HG02973 (cell line): ENCODE results near the gene UBE2H.

Experiments used
- ATAC-seq: cut with Tn5 transposase; IDR thresholded peaks from one replicate; pipeline ENCODE4 v1.9.1; 2021; ENCODE audit warnings: moderate library complexity; ENCODE audit not compliant: unreplicated experiment

UBE2H gene

DNA sequence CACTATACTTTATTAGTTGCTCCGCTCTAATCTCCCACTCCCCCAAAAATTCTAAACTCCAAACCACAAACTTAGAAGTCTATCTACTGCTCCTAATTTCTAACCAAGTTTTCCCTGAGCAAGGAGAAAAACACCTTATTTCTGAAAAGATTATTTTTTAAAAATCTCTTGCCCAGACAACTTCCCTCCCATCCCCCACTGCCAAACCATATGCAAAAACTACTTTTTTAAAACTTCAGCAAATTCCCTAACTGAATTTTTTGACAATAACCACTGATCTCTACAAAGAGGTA is 1.9 kb downstream of the UBE2H start:
- no peak for ATAC-seq

DNA sequence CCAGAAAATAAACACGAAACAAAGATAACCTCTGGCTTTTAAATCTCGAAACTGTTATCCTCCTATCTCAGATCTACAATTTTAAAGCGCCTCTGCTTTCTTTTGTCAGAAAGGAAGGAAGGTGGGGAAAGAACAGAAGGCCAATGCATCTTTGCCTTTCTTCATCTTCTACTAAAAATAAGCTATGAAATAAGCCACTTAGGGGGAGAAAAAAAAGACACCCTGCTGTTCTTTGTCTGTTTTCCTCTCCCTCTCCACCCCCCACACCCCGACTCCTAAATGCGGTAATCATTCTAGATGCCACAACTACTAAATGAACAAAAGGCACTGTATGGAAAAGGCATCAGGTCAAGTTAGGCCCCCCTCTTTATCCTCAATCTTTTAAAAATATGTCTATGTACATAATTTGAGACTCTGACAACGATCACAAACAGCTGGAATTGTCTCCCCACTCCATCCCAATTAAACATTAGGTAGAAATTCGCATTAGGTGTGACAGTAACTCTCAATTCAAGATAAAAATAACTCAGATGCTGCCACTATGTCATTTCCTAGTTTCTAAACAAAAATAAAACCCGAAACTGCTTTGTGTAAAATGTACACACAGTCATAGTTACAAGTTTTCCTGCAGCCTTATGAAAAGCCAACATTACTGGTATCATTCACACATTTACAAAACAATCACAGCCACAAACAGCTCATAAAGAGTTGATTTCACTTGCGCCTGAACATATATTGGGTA is 2.4 kb downstream of the UBE2H start:
- peak; percentile 23 for ATAC-seq

DNA sequence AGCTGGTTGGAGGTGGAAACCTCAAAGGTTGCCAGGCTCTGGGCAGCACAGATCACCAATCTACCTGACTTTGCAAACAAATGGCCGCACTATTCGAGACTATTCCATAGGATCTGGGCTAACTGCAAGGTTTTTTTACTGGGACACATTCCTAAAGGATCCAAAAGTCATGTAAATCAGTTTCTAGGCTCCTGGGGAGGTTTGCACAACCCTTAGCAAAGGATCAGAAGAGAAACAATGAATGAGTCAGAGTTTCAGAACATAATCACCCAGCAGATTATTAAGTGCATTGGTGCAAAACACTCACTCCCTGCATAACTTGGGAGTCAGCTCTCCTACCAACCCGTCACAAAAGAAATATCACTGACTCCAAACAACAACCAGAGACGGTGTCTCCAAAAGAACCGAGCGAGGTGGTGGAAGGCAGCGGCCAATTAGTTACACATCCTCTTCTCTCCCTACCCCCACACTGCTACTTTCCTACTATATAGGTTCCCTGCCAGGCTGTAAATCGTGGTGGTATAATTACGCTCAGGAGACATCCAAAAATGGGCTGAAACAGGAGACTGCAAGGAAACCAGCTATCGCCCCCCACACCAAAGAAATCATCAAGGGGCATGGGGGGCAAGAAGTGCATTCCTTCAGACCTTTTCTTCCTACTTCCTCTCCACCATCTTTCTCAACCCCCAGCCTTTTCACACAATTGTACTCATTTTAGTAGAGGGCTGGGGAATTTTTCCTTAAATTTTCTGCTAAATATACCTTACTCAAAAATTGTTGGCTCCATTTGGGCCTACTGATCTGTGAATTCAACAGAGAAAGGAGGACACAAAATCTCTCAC is 3.2 kb downstream of the UBE2H start:
- no peak for ATAC-seq

DNA sequence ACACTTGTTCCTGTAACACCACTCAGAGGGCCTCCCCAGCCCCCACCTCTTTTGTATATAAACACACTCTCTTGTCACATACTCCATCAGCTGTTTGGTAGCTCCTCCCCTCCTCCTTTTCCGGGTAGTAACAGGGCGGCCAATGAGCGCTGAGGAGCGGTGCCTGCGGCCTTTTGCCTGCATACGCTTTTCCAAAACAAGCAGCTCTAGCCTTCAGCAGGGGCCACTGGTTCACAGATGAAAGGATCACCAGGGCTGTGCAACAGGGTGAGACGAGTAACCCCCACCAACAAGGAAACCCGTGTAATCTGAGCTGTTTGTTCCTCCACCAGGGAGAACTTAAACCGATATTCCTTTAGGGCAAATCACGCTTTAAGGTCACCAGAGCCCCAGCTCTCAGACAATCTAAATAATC is 3.9 kb downstream of the UBE2H start:
- peak; percentile 41 for ATAC-seq

DNA sequence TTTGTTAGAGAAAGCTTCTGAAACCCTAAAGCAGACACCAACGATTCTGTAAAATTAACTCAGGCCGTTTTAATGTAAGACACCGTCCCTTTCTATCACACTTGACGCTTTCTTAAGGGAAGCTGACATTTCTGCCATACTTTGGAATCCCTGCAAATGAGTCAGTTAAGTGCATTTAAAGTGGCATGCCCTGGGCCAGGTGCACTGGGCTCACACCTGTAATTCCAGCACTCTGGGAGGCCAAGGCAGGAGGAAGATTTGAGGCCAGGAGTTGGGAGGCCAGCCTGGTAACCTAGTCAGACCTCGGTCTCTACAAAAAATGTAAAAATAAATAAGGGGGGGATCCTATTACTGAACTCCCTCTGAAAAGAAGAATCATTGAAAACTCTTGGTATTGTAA is 4.4 kb downstream of the UBE2H start:
- ATAC-seq: no peak

DNA sequence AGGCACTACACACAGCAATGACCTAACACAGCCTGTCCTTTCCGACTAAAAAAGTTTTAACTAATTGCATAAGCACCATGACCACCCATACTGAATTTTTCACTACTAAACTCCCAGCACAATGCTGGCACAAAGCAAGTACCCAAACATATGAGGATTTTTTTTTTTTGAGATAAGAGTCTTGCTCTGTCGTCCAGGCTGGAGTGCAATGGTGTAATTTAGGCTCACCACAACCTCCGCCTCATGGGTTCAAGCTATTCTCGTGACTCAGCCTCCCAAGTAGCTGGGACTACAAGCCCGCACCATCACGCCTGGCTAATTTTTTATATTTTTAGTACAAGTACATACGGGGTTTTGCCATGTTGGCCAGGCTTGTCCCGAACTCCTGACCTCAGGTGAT is 5.1 kb downstream of the UBE2H start:
- ATAC-seq: no peak

DNA sequence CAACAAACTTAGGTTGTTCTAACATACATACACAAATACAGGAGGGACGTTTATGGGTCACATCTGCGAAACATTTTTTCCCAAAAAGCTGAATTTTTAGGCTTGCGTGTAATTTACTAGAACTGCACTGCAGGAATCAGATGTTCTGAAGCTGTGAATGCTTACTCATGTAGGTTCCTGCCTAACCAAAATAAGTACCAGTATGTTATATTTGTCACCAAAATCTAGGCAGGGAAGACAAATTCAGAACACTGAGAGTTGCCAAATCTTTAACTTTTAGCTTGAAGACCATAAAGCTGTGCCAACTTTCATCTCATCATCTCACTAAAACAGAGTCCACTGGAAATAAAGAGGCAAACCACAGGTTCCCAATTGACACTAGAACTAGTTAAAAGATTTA is 5.7 kb downstream of the UBE2H start:
- no peak for ATAC-seq

DNA sequence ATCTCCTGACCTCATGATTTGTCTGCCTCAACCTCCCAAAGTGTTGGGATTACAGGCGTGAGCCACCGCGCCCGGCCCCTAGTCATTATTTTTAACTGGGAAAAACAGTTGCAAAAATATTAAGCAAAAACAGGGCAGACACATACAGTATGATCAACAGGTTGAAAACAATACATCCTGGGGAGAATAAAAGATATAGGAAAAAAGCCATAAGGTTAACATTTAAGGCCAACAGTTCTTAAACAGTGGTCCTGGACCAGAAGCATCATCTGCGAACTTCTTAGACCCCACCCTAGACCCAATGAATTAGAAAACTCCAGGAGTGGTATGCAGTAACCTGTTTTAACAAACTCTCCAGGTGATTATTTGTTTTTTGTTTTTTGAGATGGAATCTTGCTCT is 6.5 kb downstream of the UBE2H start:
- ATAC-seq: no peak

DNA sequence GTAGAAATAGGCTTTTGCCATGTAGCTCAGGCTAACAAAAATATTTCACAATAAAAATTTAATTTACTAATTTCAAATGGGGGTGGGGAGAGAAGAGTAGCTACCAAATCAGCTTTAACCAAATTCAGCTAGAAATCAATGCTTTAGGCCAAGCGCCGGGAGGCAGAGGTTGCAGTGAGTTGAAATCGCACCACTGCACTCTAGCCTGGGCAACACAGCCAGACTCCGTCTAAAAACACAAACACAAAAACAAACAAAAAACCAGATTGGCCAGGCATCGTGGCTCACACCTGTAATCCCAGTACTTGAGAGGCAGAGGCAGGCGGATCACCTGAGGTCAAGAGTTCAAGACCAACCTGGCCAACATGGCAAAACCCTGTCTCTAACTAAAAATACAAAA is 9.4 kb downstream of the UBE2H start:
- ATAC-seq: no peak

DNA sequence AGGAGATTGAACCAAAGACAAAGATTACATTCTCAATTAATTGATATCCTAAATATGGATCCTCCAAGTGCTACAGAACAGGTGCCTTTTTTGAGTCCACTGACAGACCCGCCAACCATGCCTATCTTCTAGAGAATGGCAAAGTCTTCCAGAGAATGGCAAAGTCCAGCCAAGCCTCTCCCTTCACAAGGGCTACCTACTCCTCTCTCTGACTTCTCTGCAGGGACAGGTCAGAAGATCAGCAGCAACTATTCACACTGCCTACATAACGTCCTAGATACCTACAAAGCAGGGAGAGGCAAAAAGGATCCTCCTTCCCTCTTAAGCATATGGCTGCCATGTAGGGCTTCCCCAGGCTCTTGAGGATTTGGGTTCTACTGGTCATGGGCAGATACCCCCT is 12.4 kb downstream of the UBE2H start:
- ATAC-seq: no peak

DNA sequence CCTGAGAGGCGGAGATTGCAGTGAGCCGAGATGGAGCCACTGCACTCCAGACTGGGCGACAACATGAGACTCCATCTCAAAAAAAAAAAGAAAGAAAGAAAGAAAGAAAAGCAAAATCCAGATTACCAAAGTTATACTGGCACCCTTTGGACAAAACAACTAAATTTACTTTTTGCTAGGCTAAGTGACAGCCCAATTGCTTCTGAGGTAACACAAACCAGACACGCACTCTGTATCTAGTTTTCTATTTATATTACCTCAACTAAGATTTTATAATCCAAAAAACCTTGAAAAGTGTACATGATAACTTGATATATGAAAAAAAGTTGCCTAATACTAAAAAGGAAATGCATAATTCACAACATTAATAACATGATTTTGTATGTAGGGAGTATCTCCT is 12.9 kb downstream of the UBE2H start:
- ATAC-seq: no peak

DNA sequence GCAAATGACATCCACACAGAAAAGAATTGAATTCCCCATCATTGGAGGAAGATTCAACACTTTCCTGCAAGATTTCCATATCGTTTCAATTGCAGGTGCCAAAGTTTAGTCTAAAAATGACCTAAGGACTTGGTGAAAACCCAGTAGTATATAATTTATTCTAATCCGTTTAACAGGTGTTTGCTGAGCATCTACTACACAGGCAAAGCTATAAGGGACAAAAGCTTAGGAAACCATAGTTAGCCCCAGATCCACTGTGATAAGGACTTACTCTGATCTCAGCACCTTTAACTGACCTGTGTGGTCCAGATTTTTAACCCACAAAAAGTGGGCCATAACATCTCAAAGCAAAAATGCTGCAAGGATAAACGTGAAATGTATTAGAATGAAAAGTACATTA is 19.1 kb downstream of the UBE2H start:
- ATAC-seq: no peak

DNA sequence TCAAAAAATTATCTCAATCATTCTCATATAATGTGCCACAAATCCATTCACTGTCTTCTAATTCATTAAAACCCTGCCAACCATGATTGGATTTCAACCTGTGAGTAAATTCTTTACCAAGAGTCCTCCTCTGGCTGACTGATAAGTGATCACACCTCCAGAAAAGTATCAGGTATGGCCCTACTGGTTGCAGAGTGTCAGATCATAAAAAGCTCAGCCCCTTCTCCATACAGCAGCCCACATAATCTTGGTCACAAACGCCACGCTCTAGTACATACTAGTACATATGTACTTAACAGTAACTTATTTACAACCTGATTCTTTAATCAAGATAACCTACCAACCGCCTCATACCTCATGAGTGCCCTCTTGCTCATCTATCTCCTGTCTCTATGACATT is 26.1 kb downstream of the UBE2H start:
- no peak for ATAC-seq

DNA sequence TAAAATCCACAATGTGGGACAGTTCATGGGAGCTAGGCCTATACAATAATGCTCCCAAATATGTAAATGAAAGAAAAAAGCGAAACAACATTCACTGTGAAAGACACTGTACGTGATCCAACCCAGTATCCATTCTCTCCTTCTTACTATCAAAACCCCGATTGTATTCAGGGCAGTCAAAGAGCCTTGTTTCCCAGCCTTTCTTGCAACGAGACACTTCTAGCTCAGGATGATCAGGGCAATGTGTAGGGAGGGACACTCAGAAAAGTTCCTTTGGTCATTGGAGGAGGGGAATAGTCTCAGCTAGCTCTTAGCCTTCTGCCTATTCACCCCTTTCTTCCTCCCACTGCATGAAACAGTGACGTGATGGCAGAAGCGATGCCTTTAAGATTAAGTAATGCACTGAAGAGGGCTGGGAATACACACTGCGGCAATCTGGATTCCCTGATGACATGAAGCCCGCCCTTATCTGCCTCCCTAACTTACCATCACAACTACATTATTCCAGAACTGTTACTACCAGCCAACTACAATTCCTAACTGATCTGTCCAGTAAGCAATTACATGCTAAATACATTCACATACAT is 27.3 kb downstream of the UBE2H start:
- ATAC-seq: no peak

DNA sequence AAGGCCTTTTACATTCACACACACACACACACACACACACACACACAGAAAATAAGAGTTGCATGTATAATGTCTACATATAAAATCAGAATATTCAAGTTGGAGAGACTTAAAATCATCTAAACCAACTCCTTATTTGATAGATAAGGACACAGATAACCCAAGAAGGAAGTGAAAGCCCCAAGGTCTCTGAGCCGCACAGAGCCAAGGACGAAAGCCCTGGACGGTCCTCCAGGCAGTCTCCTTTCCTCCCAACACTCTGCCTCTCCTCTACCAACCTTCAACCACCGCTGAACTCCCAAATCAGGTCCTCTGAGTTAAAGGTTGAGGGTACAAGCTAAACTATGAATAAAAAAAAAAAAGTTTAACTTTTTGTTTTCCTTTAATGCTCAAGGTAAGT is 28.2 kb downstream of the UBE2H start:
- ATAC-seq: no peak

DNA sequence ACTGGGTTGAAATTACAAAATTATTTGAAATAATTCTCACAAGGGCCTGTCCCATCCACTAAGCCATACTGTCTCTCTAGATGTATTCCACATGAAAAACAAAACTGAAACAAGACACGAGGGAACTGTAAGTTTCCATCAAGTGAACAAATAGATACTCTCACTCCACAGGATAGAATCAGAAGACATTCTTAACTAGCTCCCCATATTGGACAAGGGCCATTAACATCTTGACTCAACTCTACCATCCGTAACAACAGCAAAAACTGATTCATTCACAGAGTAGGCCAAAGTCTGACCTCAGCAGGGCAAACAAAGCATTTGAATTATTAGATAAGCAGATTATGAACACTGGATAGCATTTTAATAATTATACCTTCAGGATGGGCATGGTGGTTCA is 29.1 kb downstream of the UBE2H start:
- peak; percentile 84 for ATAC-seq

DNA sequence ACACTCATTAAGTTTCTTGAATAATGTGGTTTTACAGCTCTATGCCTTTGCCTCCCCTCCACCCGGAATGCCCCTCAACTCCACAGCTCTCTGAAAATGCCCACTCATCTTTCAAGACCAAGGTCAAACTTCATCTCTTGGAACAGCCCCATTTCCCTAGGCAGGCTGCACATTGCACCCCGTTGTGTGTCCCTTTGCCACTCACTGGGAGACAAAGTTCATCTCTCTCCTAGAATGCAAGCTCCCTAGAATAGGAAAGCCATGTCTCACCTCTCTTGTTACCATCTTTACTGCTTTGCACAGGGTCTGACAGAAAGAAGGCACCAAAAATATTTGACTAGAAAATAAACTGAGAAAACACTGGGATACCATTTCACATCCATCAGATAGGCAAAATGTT is 33.3 kb downstream of the UBE2H start:
- no peak for ATAC-seq

DNA sequence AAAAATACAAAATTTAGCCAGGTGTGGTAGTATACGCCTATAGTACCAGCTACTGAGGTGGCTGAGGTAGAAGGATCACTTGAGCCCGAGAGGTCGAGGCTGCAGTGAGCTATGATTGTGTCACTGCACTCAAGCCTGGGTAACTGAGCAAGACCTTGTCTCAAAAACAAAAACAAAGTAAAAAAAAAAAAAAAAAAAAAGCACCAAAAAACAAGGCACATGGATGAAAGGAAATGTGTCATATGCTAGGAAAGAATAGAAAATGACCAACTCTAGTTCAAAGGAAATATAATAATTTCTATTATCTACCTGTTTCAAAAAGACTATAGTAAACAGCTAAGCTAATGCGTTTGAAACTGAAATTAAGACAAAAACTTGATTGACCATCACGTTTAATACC is 33.8 kb downstream of the UBE2H start:
- ATAC-seq: no peak

DNA sequence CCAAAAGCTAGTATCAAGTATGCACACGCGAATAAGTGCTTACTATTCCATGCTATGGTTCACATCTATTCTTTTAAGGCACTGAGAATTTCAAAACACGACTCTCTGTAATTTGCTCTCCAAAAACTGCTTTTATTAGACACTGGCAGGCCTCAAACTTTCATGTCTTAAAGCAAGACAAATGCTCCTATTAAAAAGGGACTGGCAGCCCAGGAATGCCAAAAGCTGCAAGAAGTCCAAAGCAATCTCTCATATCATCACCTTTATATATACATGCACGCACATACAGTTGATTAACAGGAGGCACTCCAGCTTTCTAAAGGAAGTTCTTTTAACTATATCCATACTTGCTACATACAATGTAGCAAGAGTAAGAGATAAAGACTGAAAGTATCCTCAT is 34.8 kb downstream of the UBE2H start:
- no peak for ATAC-seq

DNA sequence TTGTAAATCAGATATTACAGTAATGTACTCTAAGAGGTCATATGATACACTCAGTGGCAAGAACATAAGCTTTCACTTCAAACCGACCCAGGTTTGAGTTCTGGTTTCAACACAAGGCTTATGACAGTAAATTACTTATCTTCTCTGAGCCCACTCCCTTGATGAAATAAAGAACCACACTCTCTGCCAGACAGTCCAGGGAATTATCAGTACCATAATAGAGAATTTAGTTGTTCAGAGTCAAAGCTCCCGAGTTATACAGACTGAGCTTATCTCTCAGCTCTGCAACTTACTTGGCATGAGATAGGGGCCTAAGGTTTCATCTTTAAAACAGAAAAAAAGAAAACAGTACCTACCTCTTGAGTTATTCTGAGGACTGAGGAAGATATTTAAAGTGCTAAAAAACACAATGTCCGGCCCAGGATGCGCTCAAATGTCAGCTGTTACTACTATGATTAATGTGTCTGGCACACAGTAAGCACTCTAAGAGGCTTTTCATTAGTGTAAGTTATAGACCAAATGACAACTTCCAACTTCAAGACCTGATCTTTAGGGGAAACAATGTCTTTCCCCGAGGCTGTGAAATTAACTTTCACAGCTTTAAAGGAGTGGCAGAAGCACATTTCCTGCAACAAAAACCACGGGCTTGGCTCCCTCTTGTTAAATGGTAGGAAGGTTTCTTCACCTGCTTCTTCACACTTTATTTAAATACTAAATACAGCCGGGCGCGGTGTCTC is 38.1 kb downstream of the UBE2H start:
- no peak for ATAC-seq

DNA sequence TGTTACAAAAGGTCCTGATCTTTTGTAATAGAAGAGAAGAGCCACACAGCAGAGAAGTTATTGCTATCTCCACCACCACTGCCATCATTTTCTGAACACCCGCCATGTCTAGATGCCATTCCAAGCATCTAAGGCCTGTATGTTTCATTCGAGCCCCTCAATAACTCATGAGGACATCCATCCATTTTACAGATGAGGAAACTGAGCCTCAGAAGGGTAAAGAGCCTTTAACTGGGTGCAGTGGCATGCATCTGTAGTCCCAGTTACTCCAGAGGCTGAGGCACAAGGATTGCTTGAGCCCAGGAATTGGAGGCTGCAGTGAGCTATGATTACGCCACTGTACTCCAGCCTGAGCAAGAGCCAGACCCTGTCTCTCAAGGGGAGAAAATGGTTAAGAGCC is 39.3 kb downstream of the UBE2H start:
- no peak for ATAC-seq

DNA sequence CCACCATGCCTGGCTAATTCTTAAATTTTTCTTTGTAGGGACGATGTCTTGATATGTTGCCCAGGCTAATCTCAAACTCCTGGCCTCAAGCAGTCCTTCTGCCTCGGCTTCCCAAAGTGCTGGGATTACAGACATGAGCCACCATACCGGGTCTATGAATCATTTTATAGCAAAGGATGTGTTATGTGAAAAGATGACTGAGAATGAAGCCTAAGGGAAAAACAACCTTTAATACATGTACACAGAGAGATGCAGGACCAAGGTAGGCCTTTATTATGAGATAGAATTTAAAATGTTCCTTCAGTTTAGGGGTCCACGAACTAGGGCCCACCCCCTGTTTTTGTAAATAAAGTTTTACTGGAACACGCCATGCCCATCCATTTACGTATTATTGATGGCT is 41.0 kb downstream of the UBE2H start:
- ATAC-seq: no peak
